IMR-90 (cell line): ENCODE measurements around the gene CTNNAL1. TPM values are rescaled to one million over a fixed set of nuclear protein-coding genes. Genes with fewer than 3 reads are reported as not detected.

Experiments used
- ATAC-seq: fragments of 200-7000 bp; cut with Tn5 transposase; 2 replicates; pipeline ENCODE4 v1.9.1; 2020; ENCODE audit warnings: low read depth, mild to moderate bottlenecking, moderate library complexity
- BruUV-seq: library from RNA; stranded (reverse); fragments of 400-500 nt; replicated peaks from 2 replicates; lab custom pipeline; 2021; lab: Mats Ljungman, UMichigan
- CTCF ChIA-PET: fragments of 300-600 bp; formaldehyde crosslinking; extraction: SDS; loops from one replicate; lab custom pipeline; 2021; ENCODE audit warnings: antibody characterized with exemption; lab: Yijun Ruan, JAX
- POLR2A ChIA-PET: fragments of 300-600 bp; sonication (Branson Sonifier 250); formaldehyde crosslinking; loops from one replicate; lab custom pipeline; 2022; ENCODE audit warnings: antibody characterized with exemption; ENCODE audit not compliant: unreplicated experiment; lab: Charles Lee
- DNase-seq: peaks from one replicate; pipeline ENCODE4 v3.0.0; 2013
- H2AFZ ChIP-seq: replicated peaks from 2 replicates; pipeline ENCODE3; 2013; ENCODE audit warnings: low read length, mild to moderate bottlenecking; ENCODE audit not compliant: poor library complexity
- H2AK5ac ChIP-seq: 2 replicates; pipeline ENCODE4 v1.6.1; 2013; ENCODE audit warnings: low read depth, low read length, inconsistent platforms
- H2AK9ac ChIP-seq: replicated peaks from 2 replicates; pipeline ENCODE3; 2013; ENCODE audit warnings: mild to moderate bottlenecking, low read depth, low read length, moderate library complexity; ENCODE audit not compliant: poor library complexity
- H2BK120ac ChIP-seq: 2 replicates; pipeline ENCODE4 v1.6.1; 2013; ENCODE audit warnings: low read depth, low read length, inconsistent platforms
- H2BK15ac ChIP-seq: 3 replicates; pipeline ENCODE4 v1.6.1; 2013; ENCODE audit warnings: low read depth, low read length, inconsistent platforms
- H2BK20ac ChIP-seq: 2 replicates; pipeline ENCODE4 v1.6.1; 2013; ENCODE audit warnings: low read depth, mild to moderate bottlenecking, inconsistent platforms, low read length, moderate library complexity
- H2BK5ac ChIP-seq: 2 replicates; pipeline ENCODE4 v1.6.1; 2013; ENCODE audit warnings: mild to moderate bottlenecking, low read depth, low read length, inconsistent platforms; ENCODE audit not compliant: poor library complexity, severe bottlenecking
- H3K14ac ChIP-seq: replicated peaks from 2 replicates; pipeline ENCODE4 v1.6.1; 2013; ENCODE audit warnings: low read depth, low read length, inconsistent platforms
- H3K18ac ChIP-seq: 2 replicates; pipeline ENCODE4 v1.6.1; 2013; ENCODE audit warnings: low read depth, low read length, control low read depth
- H3K23ac ChIP-seq: 2 replicates; pipeline ENCODE4 v1.6.1; 2013; ENCODE audit warnings: low read depth, low read length, inconsistent platforms
- H3K27ac ChIP-seq: 2 replicates; pipeline ENCODE4 v1.5.1; 2013; ENCODE audit warnings: mild to moderate bottlenecking, control low read depth, low read length; ENCODE audit not compliant: insufficient read depth
- H3K27me3 ChIP-seq: 2 replicates; pipeline ENCODE4 v1.6.1; 2013; ENCODE audit warnings: low read length; ENCODE audit not compliant: control insufficient read depth, insufficient read depth
- H3K36me3 ChIP-seq: 2 replicates; pipeline ENCODE4 v1.6.1; 2013; ENCODE audit warnings: low read length, mixed read lengths; ENCODE audit not compliant: control insufficient read depth, insufficient read depth
- H3K4ac ChIP-seq: 2 replicates; pipeline ENCODE4 v1.6.1; 2013; ENCODE audit warnings: low read depth, low read length, inconsistent platforms
- H3K4me1 ChIP-seq: 2 replicates; pipeline ENCODE4 v1.6.1; 2013; ENCODE audit warnings: low read length, mixed read lengths; ENCODE audit not compliant: control insufficient read depth, insufficient read depth
- H3K4me2 ChIP-seq: 2 replicates; pipeline ENCODE4 v1.6.1; 2013; ENCODE audit warnings: low read depth, mild to moderate bottlenecking, control low read depth, low read length, moderate library complexity
- H3K4me3 ChIP-seq: 2 replicates; pipeline ENCODE4 v1.5.1; 2013; ENCODE audit warnings: low read depth, mild to moderate bottlenecking, control low read depth, low read length, moderate library complexity; ENCODE audit not compliant: insufficient read depth
- H3K56ac ChIP-seq: 2 replicates; pipeline ENCODE4 v1.6.1; 2013; ENCODE audit warnings: low read length, inconsistent platforms; ENCODE audit not compliant: insufficient read depth; ENCODE audit errors: extremely low read depth
- H3K79me1 ChIP-seq, 2 experiments: 2 replicates each; pipeline ENCODE4 v1.6.1; 2013; ENCODE audit warnings: low read length in 2 of 2, inconsistent platforms in 1 of 2, low read depth in 1 of 2
- H3K9ac ChIP-seq: 2 replicates; pipeline ENCODE4 v1.6.1; 2013; ENCODE audit warnings: low read depth, low read length, control low read depth
- H3K9me1 ChIP-seq: 2 replicates; pipeline ENCODE4 v1.6.1; 2013; ENCODE audit warnings: low read length, inconsistent platforms; ENCODE audit not compliant: insufficient read depth
- H3K9me3 ChIP-seq: 2 replicates; pipeline ENCODE4 v1.6.1; 2013; ENCODE audit warnings: low read length; ENCODE audit not compliant: control insufficient read depth, insufficient read depth
- H4K20me1 ChIP-seq: 2 replicates; pipeline ENCODE4 v1.6.1; 2013; ENCODE audit warnings: low read length, inconsistent platforms; ENCODE audit not compliant: insufficient read depth
- H4K5ac ChIP-seq: 2 replicates; pipeline ENCODE4 v1.6.1; 2013; ENCODE audit warnings: mild to moderate bottlenecking, low read depth, low read length, control low read depth
- H4K8ac ChIP-seq, 2 experiments: 2 replicates each; pipeline ENCODE4 v1.6.1; 2013; ENCODE audit warnings: low read depth in 2 of 2, low read length in 2 of 2, control low read depth in 1 of 2, inconsistent platforms in 1 of 2
- H4K91ac ChIP-seq: 2 replicates; pipeline ENCODE4 v1.6.1; 2013; ENCODE audit warnings: low read depth, low read length, inconsistent platforms; ENCODE audit not compliant: insufficient read depth
- CEBPB ChIP-seq: IDR thresholded peaks from 2 replicates; pipeline ENCODE4 v1.6.1; 2012; ENCODE audit warnings: low read depth, low read length, improper control_type of control experiment
- RAD21 ChIP-seq: IDR thresholded peaks from 2 replicates; pipeline ENCODE4 v1.6.1; 2012; ENCODE audit warnings: low read length, improper control_type of control experiment
- WGBS, 2 experiments: methylation state at CpG; one replicate each; pipeline versions ENCODE4 v1.1.5 to v1.1.7; 2013; ENCODE audit warnings: missing lambda C conversion rate in 2 of 2; ENCODE audit not compliant: insufficient read length in 1 of 2; ENCODE audit errors: extremely low coverage in 2 of 2; 5-methylcytosine and 5-hydroxymethylcytosine counted together
- dilution Hi-C: fragments of 300-500 bp; cut with HindIII; formaldehyde crosslinking; loops from one replicate; pipeline ENCODE4 v1.14.3; 2018; ENCODE audit warnings: low sequenced_read_pairs; ENCODE audit not compliant: unreplicated experiment
- in situ Hi-C: fragments of 300-500 bp; cut with MboI; formaldehyde crosslinking; loops from 3 replicates; pipeline ENCODE4 v1.14.3; 2019; ENCODE audit warnings: low sequenced_read_pairs, inconsistent platforms, mixed read lengths
- intact Hi-C: fragments of 100-400 bp; cut with micrococcal nuclease; formaldehyde crosslinking; loops from 2 replicates; pipeline ENCODE4 v1.10.0; 2022
- polyA plus RNA-seq, 3 experiments: library from polyadenylated mRNA; depleted of rRNA; stranded (reverse); fragments of >200 nt; gene quantifications; 2 replicates each; pipeline ENCODE4 v1.2.3, GENCODE V29; 2012; ENCODE audit warnings: low replicate concordance in 1 of 3
- total RNA-seq: library from RNA; depleted of rRNA; stranded (reverse); fragments of >200 nt; gene quantifications from 2 replicates; pipeline ENCODE4 v1.2.3, GENCODE V29; 2012

CTNNAL1 gene
- total and polyA plus RNA-seq, 2 of the 4 experiments (the other 2 are of a cell fraction) = 72.3 to 131 TPM

DNA sequence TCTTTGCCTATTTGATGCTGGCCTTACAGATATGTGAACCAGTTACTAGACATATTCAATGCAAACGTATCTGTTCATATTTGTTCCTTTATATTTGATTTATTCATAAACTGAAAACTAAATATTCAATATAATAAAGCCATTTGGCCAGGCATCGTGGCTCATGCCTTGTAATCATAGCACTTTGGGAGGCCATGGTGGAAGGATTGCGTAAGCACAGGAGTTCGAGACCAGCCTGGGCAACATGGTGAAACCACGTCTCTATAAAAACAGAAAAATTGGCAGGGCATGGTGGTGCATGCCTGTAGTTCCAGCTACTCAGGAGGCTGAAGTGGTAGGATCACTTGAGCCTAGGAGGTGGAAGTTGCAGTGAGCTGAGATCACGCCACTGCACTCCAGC lies 49.2 kb upstream of the CTNNAL1 start:
- Histone ChIP-seq H3K27ac (no peak overlapping the region), H2BK20ac (no peak overlapping the region), H3K27me3 (no peaks in the 10 kb centered on the region), H2AK9ac (no peak overlapping the region), H3K56ac (no peak overlapping the region), H2AFZ (no peak overlapping the region), H3K4ac (no peak overlapping the region), H3K79me1 (peaks cover 15 to 21% of the 10 kb centered on the region in 2 experiments; a peak in 3 of 4 replicates), H3K4me3 (no peak overlapping the region), H3K36me3 (peaks cover 30% of the 10 kb centered on the region), H3K18ac (no peak overlapping the region), H3K14ac (no peak overlapping the region), H2BK5ac (no peak overlapping the region), H3K9ac (no peak overlapping the region), H2BK120ac (no peak overlapping the region), H3K23ac (no peak overlapping the region), H2AK5ac (no peak overlapping the region), H4K20me1 (no peaks in the 10 kb centered on the region), H2BK15ac (no peak overlapping the region), H3K4me2 (no peak overlapping the region), H3K9me3 (no peaks in the 10 kb centered on the region), H4K5ac (no peak overlapping the region), H4K91ac (no peak overlapping the region), H3K4me1 (peaks cover 5% of the 10 kb centered on the region; the same call in 1 of the 2 replicates), H3K9me1 (peaks cover 6% of the 10 kb centered on the region; the same call in 1 of the 2 replicates), H4K8ac (no peak overlapping the region)
- intact Hi-C loops = no loop called here
- no peak for TF ChIP-seq RAD21
- TF ChIP-seq CEBPB = peak; percentile 80
- dilution Hi-C loops = no loop called here
- ChIA-PET POLR2A (no interaction called here), CTCF (no interaction called here)
- DNase-seq = no peak
- ATAC-seq = no peak
- no TSS peak for BruUV-seq
- in situ Hi-C loops = loop anchor here (25.0 kb wide), 1 partner anchor 250 kb away; the partner anchor contains the start of gene EPB41L4B
- WGBS, 2 experiments = no CpG with 5 or more reads among the region's 6 CpGs
